WI38 (cell line): ENCODE data around the gene UNC80.

Source experiments
- H3K4me3 ChIP-seq: 2 replicates; pipeline ENCODE4 v1.5.1; 2011; ENCODE audit warnings: low read depth, mild to moderate bottlenecking, control low read depth, low read length
- TF ChIP-seq, protein P1 (sequence below): IDR thresholded peaks from 2 replicates; pipeline ENCODE4 v1.5.1; 2012; ENCODE audit warnings: low read depth, mild to moderate bottlenecking, control low read depth, low read length

The UNC80 gene

DNA sequence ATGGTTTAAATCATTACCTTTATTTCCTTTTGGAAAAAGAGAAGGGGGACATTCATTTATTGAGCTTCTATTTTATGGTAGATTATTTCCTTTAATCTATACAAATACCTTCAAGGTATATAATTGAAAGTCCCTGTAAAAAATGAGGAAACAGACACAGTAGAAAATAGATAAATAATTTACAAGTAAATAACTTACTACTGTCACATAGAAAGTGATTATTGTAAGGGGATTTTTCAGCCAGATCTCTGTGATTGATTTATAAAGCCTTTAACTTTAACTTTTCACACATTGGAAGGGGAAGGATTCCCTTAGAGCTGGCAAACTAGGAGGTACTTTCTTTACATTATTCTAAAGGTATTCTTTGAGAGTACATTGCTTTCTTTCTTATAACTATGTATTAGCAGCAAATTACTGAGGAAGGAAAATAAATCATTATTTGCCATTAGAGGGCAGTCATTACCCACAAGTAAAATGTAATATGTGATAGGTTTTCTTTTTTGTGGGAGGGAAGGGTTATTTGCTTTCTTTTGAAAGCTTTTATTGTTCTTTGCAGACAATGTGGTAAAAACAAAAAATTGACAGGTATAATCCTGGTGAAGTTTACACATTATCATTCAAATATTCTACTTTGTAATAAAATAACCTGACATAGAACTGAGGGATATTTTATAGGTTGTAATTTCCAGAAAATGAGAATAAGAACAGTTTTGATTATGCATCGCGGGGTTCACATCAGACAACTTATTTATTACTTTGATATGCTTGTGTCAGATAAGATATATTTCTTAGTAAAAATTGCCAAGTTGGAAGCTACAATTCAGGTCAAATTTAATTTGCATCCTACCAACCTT is 206.0 kb downstream of the UNC80 start:
- TF ChIP-seq, protein P1, sequence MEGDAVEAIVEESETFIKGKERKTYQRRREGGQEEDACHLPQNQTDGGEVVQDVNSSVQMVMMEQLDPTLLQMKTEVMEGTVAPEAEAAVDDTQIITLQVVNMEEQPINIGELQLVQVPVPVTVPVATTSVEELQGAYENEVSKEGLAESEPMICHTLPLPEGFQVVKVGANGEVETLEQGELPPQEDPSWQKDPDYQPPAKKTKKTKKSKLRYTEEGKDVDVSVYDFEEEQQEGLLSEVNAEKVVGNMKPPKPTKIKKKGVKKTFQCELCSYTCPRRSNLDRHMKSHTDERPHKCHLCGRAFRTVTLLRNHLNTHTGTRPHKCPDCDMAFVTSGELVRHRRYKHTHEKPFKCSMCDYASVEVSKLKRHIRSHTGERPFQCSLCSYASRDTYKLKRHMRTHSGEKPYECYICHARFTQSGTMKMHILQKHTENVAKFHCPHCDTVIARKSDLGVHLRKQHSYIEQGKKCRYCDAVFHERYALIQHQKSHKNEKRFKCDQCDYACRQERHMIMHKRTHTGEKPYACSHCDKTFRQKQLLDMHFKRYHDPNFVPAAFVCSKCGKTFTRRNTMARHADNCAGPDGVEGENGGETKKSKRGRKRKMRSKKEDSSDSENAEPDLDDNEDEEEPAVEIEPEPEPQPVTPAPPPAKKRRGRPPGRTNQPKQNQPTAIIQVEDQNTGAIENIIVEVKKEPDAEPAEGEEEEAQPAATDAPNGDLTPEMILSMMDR = peak; percentile 13; the same call in 1 of the 2 replicates
- H3K4me3 ChIP-seq = no peak overlapping the region

DNA sequence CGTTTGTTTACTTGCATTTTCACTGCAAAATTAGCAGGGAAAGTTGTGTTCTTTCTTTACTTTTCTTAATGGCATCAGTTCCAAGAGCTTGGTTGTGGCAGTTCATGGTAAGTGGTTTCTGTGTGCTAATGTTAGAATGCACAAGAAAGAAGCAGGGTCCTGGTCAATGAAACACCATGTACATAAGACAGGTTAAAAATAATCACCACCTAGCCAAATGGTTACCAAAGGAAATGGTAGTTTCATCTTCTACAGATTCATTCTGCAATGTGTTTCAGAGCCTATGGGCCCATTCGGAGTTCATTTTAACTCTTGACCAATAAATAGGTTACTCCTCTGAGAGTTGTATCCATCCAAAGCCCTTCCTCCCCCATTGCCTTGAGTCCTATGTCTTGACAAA is 212.7 kb downstream of the UNC80 start:
- TF ChIP-seq, protein P1 = no peak
- no peak overlapping the region for H3K4me3 ChIP-seq

- TF ChIP-seq, protein P1 = no peak
- H3K4me3 ChIP-seq = no peak overlapping the region
These were observed 214.2 kb downstream of the UNC80 start for GRCh38 chr2:209985874-209986273.

- TF ChIP-seq, protein P1 = no peak
- H3K4me3 ChIP-seq = no peak overlapping the region
These were observed 214.8 kb downstream of the UNC80 start for GRCh38 chr2:209986415-209986814.

GRCh38 chr2:209988010-209988409 is 216.4 kb downstream of the UNC80 start:
- TF ChIP-seq, protein P1 = no peak
- no peak overlapping the region for H3K4me3 ChIP-seq

DNA sequence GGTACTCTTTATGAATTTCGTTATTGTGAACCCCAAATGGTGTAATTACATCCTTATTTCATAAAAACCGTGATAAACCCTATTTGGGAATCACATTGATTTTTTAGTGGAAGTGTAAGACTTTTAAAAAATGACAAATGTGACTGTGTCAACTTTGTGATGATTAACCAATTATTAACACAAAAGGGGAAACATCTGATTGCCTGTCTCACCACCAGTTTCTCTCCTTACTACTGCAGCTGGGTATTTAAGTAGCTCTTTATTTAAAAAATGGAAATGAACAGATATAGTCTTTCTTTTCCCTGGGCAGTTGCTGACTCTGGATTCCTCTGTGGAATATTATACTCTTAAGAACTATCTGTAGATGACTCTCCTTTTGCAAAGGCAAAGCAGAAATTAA is 219.2 kb downstream of the UNC80 start:
- TF ChIP-seq, protein P1 = no peak
- H3K4me3 ChIP-seq = no peak overlapping the region

GRCh38 chr2:209993968-209994367 is 222.3 kb downstream of the UNC80 start:
- TF ChIP-seq, protein P1 = no peak

More at GRCh38 chr2:209993968-209994367, 222.3 kb downstream of the UNC80 start:
- H3K4me3 ChIP-seq = no peak overlapping the region
